Adrenal gland (tissue), 5 donors: ENCODE results near the gene DBNL.
A peak's percentile ranks its signal among the peaks of the same experiment; 100 is the strongest.

Source experiments
- CTCF ChIP-seq, 6 experiments: fragments of 450-650 bp in 4 of 6; fragments of 200-600 bp in 2 of 6; sonication (generic) in 1 of 6; IDR thresholded peaks; 1 replicate in 5 of 6; 2 replicates in 1 of 6; pipeline versions ENCODE4 v1.5.1 to v1.8.0; 2016 to 2021; ENCODE audit warnings: antibody characterized with exemption in 6 of 6, mild to moderate bottlenecking in 2 of 6, moderate library complexity in 1 of 6
- POLR2A ChIP-seq, 2 donors: fragments of 450-650 bp; IDR thresholded peaks; one replicate each; pipeline ENCODE4 v1.6.1; 2017; ENCODE audit warnings: antibody characterized with exemption in 2 of 2, mild to moderate bottlenecking in 2 of 2, moderate library complexity in 1 of 2
- donor health status: DM: no; HTN: no; CAD: no.

GRCh38 chr7:44044315-44045225 is at the start of gene DBNL:
- TF ChIP-seq CTCF (IDR thresholded peaks at IDR 0.05) = no peak
- TF ChIP-seq POLR2A (IDR thresholded peaks at IDR 0.05) = peak; percentile 24 to 77
